ENCODE measurements around the gene AFDN.

The AFDN gene

DNA sequence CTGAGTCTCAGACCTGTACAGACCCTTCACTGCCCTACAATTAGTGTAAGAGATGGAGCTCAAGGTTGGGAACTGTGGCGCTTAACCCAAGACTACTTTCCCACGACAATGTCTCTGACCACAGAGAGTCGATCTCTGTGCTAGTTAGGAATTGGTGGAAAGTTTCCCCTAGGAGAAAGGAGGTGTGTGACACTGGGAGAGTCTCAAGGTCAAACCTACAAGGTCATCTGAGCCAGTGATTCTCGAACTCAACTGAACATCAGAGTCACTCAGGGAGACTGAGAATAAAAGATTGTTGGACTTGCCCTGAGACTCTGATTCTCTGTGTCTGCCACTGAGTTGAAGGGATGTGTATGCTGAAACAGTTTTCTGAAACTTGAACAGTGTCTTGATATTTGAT lies 9.7 kb upstream of the AFDN start:
- no peak for DNase-seq
- H3K4me1 ChIP-seq = no peaks in the 10 kb centered on the region
- intact Hi-C loops (cut with DNase I; ENCODE audit: low total_unique reads) = no loop called here

GRCh38 chr6:167817729-167818128 lies 9.0 kb upstream of the AFDN start:
- Histone ChIP-seq H3K9me3 (no peaks in the 10 kb centered on the region), H3K4me3 (no peak overlapping the region), H3K36me3 (no peaks in the 10 kb centered on the region), H3K27ac (no peak overlapping the region), H3K4me1 (no peaks in the 10 kb centered on the region), H3K27me3 (no peaks in the 10 kb centered on the region)
- TF ChIP-seq CTCF (IDR thresholded peaks at IDR 0.05) = no peak
- DNase-seq = no peak
- intact Hi-C loops (cut with DNase I; ENCODE audit: low total_unique reads) = no loop called here

More for the DNA sequence above, 9.7 kb upstream of the AFDN start:
- Histone ChIP-seq H3K4me3 (no peak overlapping the region), H3K36me3 (no peaks in the 10 kb centered on the region), H3K27me3 (no peaks in the 10 kb centered on the region), H3K27ac (no peak overlapping the region), H3K9me3 (no peaks in the 10 kb centered on the region)
- TF ChIP-seq CTCF (IDR thresholded peaks at IDR 0.05) = no peak

GRCh38 chr6:167819576-167819975 lies 7.1 kb upstream of the AFDN start:
- H3K4me1 ChIP-seq = no peaks in the 10 kb centered on the region
- no peaks in the 10 kb centered on the region for H3K36me3 ChIP-seq
- no peak overlapping the region for H3K27ac ChIP-seq
- no peak for TF ChIP-seq CTCF (IDR thresholded peaks at IDR 0.05)
- no peak overlapping the region for H3K4me3 ChIP-seq
- intact Hi-C loops (cut with DNase I; ENCODE audit: low total_unique reads) = no loop called here
- no peak for DNase-seq
- H3K9me3 ChIP-seq = no peaks in the 10 kb centered on the region
- H3K27me3 ChIP-seq = no peaks in the 10 kb centered on the region

- no peaks in the 10 kb centered on the region for H3K9me3 ChIP-seq
- no peak for TF ChIP-seq CTCF (IDR thresholded peaks at IDR 0.05)
- intact Hi-C loops (cut with DNase I; ENCODE audit: low total_unique reads) = no loop called here
- H3K27ac ChIP-seq = no peak overlapping the region
- H3K36me3 ChIP-seq = no peaks in the 10 kb centered on the region
- DNase-seq = no peak
- H3K4me3 ChIP-seq = no peak overlapping the region
- no peaks in the 10 kb centered on the region for H3K27me3 ChIP-seq
- H3K4me1 ChIP-seq = peaks cover 0 to 8% (median 6%) of the 10 kb centered on the region in 4 donors
Measured at GRCh38 chr6:167820681-167821080, 6.0 kb upstream of the AFDN start.

DNA sequence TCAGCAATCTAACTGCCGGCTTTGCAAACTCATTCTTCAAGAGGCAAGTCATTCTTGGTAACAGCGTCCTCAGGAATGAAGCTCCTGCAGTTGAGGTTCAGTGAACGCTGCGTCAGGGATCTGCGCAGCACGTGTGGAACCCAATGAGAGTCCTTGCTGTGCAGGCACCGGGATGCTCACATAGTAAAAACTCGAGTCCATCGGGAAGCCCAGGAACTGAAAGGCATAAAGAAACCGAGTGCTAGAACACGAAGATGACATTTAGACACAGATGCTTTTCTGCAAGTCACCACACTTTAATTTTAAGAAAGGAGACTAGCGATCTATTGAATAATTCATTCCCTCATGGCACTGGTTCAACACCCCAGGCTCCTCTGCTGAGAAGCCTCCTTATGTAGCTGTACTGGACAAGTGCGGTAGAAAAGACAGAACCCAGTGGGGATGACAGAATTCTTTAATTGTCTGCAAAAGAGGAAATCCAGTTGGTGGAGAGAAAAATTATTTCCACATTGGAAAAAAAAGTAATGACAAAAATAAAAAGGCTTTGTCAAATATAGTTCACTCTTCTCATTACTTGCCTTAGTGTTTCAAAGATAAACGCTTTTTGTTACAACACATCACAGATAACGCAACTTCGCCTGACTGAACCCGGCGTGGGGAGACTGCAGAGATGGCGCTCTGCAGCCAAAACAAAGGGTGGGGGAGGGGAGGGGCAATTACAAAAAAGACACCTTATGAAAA lies 1.9 kb upstream of the AFDN start:
- H3K27me3 ChIP-seq = no peaks in the 10 kb centered on the region
- no peaks in the 10 kb centered on the region for H3K9me3 ChIP-seq
- no peak for DNase-seq
- intact Hi-C loops (cut with DNase I; ENCODE audit: low total_unique reads) = no loop called here
- TF ChIP-seq CTCF (IDR thresholded peaks at IDR 0.05) = no peak
- H3K27ac ChIP-seq = no peak overlapping the region
- H3K4me1 ChIP-seq = peaks cover 0 to 23% (median 16%) of the 10 kb centered on the region in 4 donors
- H3K4me3 ChIP-seq = peak overlapping the region in 1 of 2 donors; percentile 58
- no peaks in the 10 kb centered on the region for H3K36me3 ChIP-seq
